ENCODE results near the gene CAV2.

- no peak for TF ChIP-seq POLR2AphosphoS5 (IDR thresholded peaks at IDR 0.05; ENCODE audit: low read depth, low read length)
- TF ChIP-seq SIN3A (IDR thresholded peaks at IDR 0.05; ENCODE audit: borderline replicate concordance, insufficient read depth, low read length), result no peak
- TF ChIP-seq, protein P1, sequence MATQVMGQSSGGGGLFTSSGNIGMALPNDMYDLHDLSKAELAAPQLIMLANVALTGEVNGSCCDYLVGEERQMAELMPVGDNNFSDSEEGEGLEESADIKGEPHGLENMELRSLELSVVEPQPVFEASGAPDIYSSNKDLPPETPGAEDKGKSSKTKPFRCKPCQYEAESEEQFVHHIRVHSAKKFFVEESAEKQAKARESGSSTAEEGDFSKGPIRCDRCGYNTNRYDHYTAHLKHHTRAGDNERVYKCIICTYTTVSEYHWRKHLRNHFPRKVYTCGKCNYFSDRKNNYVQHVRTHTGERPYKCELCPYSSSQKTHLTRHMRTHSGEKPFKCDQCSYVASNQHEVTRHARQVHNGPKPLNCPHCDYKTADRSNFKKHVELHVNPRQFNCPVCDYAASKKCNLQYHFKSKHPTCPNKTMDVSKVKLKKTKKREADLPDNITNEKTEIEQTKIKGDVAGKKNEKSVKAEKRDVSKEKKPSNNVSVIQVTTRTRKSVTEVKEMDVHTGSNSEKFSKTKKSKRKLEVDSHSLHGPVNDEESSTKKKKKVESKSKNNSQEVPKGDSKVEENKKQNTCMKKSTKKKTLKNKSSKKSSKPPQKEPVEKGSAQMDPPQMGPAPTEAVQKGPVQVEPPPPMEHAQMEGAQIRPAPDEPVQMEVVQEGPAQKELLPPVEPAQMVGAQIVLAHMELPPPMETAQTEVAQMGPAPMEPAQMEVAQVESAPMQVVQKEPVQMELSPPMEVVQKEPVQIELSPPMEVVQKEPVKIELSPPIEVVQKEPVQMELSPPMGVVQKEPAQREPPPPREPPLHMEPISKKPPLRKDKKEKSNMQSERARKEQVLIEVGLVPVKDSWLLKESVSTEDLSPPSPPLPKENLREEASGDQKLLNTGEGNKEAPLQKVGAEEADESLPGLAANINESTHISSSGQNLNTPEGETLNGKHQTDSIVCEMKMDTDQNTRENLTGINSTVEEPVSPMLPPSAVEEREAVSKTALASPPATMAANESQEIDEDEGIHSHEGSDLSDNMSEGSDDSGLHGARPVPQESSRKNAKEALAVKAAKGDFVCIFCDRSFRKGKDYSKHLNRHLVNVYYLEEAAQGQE (IDR thresholded peaks at IDR 0.05; ENCODE audit: insufficient read depth in 1 of 2, low read depth in 2 of 2, low read length in 2 of 2), result no peak
- no peak for TF ChIP-seq FOXP2 (optimal IDR thresholded peaks at IDR 0.05; ENCODE audit: borderline replicate concordance, extremely low read depth, extremely low read length, insufficient read depth)
- no peak for TF ChIP-seq TAF1 (IDR thresholded peaks at IDR 0.05; ENCODE audit: borderline replicate concordance, insufficient read depth, low read length)
These were observed 35.9 kb downstream of the CAV2 start for GRCh38 chr7:116535416-116535815.

Measured in PFSK-1 (cell line).